Activated CD4-positive, alpha-beta T cell treated with anti-CD3 and anti-CD28 coated beads, Interleukin-10, Interleukin-2, amounts not matched to agents 100 ng/mL and 50 ng/mL, durations not matched to agents 16 hours and 8 hours (primary cell): ENCODE results near the gene AFDN.

Experiments
- DNase-seq: peaks from one replicate; pipeline ENCODE4 v3.0.0-alpha.2; 2020

AFDN gene, protein sequence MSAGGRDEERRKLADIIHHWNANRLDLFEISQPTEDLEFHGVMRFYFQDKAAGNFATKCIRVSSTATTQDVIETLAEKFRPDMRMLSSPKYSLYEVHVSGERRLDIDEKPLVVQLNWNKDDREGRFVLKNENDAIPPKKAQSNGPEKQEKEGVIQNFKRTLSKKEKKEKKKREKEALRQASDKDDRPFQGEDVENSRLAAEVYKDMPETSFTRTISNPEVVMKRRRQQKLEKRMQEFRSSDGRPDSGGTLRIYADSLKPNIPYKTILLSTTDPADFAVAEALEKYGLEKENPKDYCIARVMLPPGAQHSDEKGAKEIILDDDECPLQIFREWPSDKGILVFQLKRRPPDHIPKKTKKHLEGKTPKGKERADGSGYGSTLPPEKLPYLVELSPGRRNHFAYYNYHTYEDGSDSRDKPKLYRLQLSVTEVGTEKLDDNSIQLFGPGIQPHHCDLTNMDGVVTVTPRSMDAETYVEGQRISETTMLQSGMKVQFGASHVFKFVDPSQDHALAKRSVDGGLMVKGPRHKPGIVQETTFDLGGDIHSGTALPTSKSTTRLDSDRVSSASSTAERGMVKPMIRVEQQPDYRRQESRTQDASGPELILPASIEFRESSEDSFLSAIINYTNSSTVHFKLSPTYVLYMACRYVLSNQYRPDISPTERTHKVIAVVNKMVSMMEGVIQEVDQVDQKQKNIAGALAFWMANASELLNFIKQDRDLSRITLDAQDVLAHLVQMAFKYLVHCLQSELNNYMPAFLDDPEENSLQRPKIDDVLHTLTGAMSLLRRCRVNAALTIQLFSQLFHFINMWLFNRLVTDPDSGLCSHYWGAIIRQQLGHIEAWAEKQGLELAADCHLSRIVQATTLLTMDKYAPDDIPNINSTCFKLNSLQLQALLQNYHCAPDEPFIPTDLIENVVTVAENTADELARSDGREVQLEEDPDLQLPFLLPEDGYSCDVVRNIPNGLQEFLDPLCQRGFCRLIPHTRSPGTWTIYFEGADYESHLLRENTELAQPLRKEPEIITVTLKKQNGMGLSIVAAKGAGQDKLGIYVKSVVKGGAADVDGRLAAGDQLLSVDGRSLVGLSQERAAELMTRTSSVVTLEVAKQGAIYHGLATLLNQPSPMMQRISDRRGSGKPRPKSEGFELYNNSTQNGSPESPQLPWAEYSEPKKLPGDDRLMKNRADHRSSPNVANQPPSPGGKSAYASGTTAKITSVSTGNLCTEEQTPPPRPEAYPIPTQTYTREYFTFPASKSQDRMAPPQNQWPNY (N-terminal part only)

DNA sequence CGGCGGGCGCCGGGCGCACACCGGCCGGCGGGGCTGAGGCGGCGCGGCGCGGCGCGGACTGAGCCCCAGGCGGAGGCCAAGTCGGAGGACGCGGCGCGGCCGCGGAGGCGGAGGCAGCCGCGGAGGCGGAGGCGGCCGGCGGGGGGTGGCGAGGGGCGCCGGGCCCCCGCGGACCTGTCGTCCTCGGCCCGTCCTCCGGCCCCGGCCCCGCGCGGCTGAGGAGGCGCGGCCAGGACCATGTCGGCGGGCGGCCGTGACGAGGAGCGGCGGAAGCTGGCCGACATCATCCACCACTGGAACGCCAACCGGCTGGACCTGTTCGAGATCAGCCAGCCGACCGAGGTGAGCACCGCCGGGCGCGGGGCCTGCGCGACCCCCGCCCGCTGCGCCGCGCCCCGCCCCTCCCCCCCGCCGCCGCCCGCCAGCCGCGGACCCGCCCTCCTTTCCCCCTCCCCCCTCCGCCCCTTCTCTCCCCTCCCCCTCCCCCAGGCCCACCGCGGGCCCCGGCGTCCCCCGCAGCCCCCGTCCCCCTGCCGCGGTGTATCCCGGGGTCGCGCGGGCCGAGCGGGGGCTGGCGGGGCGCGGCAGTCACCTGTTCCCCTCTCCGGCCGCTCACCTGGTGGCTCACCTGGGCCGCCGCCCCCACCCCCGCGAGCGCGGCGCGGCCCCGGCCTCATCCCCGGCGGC, at the start of gene AFDN:
Gene AFDN, plus strand, starts transcription at position 16 of the 687 bp plus-strand sequence. Its CDS starts 222 bp downstream, at position 238.
- no peak for DNase-seq

GRCh38 chr6:167778497-167779128, 48.1 kb upstream of the AFDN start:
- no peak for DNase-seq

DNA sequence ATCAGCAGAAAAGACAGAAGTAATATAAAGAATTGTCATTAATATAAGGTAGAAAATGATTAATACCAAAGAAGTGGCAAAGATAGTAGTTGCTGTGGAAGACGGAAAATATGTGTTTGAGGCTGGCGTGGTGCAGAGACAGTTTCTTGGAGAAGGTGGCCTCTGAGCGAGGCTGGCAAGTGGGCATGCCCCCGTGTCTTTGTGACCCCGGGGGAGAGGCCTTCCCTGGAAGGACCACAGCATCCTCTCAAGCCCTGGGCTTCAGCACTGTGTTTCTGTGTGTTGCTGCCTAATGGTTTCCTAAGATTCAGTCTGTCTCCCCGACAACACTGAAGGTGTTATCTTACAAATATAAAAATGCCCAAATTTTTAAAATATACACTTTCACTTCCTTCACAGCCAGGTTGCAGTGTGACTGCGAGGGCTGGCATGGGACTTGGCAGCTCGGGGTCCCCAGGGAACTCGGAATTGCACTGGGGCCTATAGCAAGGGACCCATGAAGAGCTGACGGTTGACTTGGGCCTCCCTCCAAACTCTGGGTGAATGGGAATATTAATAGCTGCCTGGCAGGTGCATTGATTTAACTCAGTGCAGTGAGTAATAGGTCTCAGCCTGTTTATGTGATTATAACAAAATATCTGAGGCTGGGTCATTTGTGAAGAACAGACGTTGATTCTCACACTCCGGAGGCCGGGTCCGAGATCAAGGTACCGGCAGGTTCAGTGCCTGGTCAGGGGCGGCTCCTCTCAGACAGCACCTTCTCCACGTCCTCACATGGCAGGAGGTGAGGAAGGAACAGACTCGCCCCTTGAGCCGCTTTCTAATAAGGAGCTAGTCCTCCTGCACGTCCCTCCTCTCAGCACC, 47.4 kb upstream of the AFDN start:
- no peak for DNase-seq

- DNase-seq = no peak
These were observed 46.6 kb upstream of the AFDN start for GRCh38 chr6:167779993-167780655.

GRCh38 chr6:167781066-167781767, 45.5 kb upstream of the AFDN start:
- DNase-seq = no peak

GRCh38 chr6:167781868-167782267, 44.8 kb upstream of the AFDN start:
- no peak for DNase-seq

GRCh38 chr6:167782698-167783517, 43.8 kb upstream of the AFDN start:
- no peak for DNase-seq

DNA sequence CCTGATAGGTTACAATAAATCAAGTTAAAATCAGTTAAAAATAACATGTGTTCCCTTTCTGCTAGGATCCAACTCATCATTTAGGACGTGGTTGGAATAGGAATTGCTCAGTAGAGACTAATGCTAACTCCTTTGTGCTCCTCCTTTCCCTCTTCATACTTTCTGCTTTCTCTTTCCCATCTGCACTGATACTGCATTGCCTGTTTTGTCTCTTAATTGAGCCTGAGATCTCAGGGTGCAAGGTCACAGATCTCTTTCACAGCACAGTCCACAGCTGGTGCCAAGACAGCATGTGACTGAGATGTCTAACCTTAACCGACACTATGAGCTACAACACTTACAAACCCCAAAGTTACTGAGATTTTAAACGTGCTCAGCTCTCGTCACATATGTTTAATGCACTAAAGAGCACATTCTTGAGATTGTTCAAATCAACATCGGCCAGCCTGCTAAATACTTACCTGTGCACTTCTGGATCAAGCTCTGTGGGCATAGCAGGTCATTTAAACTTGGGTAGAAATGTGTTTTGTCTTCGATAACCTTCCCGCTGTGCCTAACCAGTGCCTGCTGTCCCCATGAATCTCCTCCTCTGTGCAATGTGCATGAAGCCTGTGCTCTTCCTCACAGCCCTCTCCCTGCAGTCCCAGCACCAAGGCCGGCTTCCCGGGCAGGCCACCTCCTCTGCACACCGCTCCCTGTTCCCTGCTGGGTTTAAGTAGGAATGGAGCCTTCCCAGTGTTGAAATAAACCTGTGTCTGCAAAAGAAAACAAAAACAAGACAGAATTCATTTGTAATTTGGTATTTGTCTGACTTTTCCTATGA, 39.6 kb upstream of the AFDN start:
- no peak for DNase-seq

- no peak for DNase-seq
These were observed 38.7 kb upstream of the AFDN start for GRCh38 chr6:167787896-167788562.

DNA sequence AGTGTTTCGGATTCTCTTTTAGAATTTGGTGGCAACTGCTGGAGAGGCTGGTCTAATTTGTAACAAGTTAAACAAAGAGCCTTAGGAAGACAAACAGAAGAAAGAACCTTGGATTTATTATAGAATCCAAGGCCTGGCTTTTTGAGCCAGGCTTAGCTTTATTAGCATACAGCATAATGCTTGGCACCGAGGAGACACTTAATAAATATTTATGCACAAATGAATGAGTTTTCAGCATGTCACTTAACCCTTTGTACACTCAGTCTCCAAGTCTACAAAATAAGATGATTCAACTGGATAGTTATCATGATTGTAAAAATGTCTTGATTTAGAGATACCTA, 38.2 kb upstream of the AFDN start:
- DNase-seq = no peak

DNA sequence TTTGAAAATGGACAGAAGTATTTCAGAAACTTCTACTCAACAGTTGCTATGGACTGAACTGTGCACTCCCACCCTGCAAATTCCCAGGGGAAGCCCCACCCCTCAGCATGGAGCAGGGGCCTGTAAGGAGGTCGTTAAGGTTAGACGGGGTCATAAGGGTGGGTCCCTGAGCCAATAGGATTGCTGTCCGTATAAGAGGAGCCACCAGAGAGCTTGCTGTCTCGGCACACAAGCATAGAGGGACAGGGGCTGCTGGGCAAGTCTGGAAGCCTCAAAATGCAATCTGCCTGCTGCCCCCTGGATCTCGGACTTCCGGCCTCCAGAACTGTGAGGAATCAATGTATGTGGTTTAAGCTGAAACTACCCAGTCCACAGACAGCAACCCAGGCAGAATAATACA, 37.4 kb upstream of the AFDN start:
- DNase-seq = no peak

DNA sequence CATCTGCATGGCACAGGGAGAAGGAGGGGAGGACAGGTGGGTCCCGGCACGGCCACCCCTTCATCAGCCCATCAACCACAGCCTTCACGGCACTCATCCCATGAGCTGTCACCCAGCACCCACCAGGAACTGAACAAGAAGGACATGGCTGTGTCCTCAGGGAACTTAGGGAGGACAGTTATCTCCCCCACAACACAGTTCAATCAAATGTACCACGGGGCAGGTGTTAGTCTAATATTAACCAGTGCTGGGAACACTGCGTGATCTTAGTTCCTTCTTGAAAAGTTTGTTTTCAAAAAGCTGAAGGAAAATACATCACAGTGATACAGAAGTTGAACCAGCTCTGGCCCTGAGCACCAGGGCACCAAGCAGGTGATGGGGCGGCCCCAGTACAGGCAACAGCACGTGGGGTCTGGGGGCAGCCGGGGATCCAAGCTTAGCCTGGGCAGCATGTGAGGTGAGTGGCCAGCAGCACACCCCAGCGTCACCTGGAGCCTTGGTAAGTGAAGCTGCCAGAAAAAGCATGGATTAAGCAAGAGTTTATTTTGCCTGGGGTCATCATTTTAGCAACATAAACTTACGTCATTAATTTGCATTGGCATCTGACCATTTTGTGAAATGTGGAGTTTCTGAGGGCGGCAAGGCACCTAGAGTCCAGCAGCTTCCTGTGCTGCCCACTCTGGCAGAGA, 35.5 kb upstream of the AFDN start:
- DNase-seq = no peak

GRCh38 chr6:167791780-167792478, 34.8 kb upstream of the AFDN start:
- no peak for DNase-seq

DNA sequence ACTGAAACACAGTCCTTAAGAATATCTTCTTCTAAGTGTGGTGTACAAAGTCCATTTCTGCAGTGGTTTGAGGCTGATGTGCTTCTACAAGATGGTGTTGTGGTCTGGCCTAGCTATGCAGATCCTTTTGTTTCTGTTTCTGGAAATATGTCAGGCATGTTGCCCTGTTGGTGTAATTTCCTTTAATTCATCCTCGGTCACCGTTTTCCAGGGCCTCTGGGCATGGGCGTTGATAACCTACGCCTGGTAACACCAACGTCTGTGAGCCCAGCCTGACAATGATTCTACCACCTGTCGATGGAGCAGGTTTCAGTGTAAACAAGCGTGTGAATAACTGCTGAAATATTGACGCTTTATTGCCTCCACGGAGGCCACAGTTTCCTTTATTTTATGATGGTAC, 33.3 kb upstream of the AFDN start:
- DNase-seq = no peak

DNA sequence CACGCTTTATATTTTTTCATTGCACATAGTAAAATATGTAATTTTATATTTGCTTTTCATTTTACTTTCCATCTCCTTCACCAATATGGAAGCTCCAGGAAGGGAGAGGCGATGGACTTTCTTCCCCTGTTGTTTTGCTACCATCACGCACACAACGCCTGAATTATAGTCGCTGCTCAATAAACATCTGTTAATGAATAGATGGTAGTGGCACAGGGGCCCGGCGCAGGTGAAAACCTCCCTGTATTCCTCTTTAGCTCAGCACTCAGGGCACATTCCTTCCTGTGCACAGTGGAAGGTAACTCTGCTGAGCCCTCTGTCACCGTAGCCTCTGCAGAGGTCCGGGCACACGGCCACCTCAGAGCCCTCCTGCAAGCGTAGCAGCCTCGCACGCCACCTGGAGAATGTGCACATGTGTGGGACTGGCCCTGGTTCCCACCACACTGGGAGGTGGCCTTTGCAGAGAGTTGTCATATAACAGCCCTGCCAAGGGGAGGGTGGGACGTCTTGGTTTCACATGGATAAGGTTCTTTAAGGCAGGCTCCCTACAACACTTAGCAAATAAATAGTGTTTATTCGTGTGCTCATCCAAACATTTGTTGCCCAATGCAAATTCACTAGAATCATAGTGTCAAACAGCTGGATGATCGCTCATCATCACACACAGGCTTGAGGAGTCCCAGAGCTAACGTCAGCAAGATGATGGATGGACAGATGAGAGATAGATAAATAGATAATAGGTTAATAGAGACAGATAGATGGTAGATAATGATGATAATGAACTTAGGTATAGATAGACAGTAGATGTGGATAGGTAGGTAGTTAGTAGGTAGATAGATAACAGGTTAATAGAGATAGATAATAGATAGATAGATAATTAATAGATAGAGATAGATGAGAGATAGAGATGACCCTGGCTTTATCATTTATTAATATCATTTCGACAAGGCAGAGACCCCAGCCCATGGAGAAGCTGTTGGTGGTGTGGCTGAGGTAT, 32.3 kb upstream of the AFDN start:
- no peak for DNase-seq
